Muscle layer of colon (tissue), 2 donors: ENCODE measurements around the gene OPN1SW.

Experiments
- H3K27ac ChIP-seq: one replicate; pipeline ENCODE4 v1.7.0; 2013; ENCODE audit warnings: low read depth, mild to moderate bottlenecking, low read length, moderate library complexity
- H3K27me3 ChIP-seq, 2 donors: one replicate each; pipeline ENCODE4 v1.7.0; 2013; ENCODE audit warnings: low read length in 2 of 2, mild to moderate bottlenecking in 2 of 2; ENCODE audit not compliant: insufficient read depth in 2 of 2, control insufficient read depth in 1 of 2
- H3K36me3 ChIP-seq: one replicate; pipeline ENCODE4 v1.7.0; 2013; ENCODE audit warnings: mild to moderate bottlenecking, low read length; ENCODE audit not compliant: insufficient read depth
- H3K4me1 ChIP-seq: one replicate; pipeline ENCODE4 v1.7.0; 2013; ENCODE audit warnings: mild to moderate bottlenecking, low read length; ENCODE audit not compliant: insufficient read depth
- H3K4me3 ChIP-seq, 2 donors: one replicate each; pipeline ENCODE4 v1.7.0; 2013; ENCODE audit warnings: low read length in 2 of 2, low read depth in 1 of 2, mild to moderate bottlenecking in 1 of 2, moderate library complexity in 1 of 2
- H3K9ac ChIP-seq: one replicate; pipeline ENCODE4 v1.7.0; 2013; ENCODE audit warnings: low read length
- H3K9me3 ChIP-seq: one replicate; pipeline ENCODE4 v1.7.0; 2013; ENCODE audit warnings: mild to moderate bottlenecking, low read length
- donor health status: abdominal sarcoma.
- donor health status: Adenocarcinoma of cecum.

Gene OPN1SW

GRCh38 chr7:128791972-128792327, 16.4 kb upstream of the OPN1SW start:
- H3K27ac ChIP-seq = peak overlapping the region; percentile 80
- no peak overlapping the region for H3K9ac ChIP-seq
- no peaks in the 10 kb centered on the region for H3K27me3 ChIP-seq
- peak overlapping the region; percentile 82 to 84 for H3K4me3 ChIP-seq
- peaks cover 21% of the 10 kb centered on the region for H3K4me1 ChIP-seq
- H3K9me3 ChIP-seq = no peaks in the 10 kb centered on the region
- no peaks in the 10 kb centered on the region for H3K36me3 ChIP-seq

GRCh38 chr7:128791121-128791971, 15.8 kb upstream of the OPN1SW start, which contains the start of gene CCDC136:
Gene CCDC136, plus strand, starts transcription at chr7:128791968. Its CDS starts 444 bp downstream, at chr7:128792412.
- peak within 1 kb of the TSS; percentile 82 to 84 for H3K4me3 ChIP-seq
- no peaks in the 10 kb centered on the region for H3K9me3 ChIP-seq
- peaks cover 21% of the 10 kb centered on the region for H3K4me1 ChIP-seq
- H3K9ac ChIP-seq = no peak within 1 kb of the TSS
- H3K27ac ChIP-seq = peak within 1 kb of the TSS; percentile 80
- no peaks in the 10 kb centered on the region for H3K36me3 ChIP-seq
- H3K27me3 ChIP-seq = no peaks in the 10 kb centered on the region

- peaks cover 21% of the 10 kb centered on the region for H3K4me1 ChIP-seq
- peak overlapping the region; percentile 82 to 84 for H3K4me3 ChIP-seq
- H3K36me3 ChIP-seq = no peaks in the 10 kb centered on the region
- peak overlapping the region; percentile 1 for H3K9ac ChIP-seq
- no peaks in the 10 kb centered on the region for H3K9me3 ChIP-seq
- H3K27me3 ChIP-seq = no peaks in the 10 kb centered on the region
- peak overlapping the region; percentile 61 for H3K27ac ChIP-seq
Measured at GRCh38 chr7:128790315-128791041, 14.9 kb upstream of the OPN1SW start.

- H3K9me3 ChIP-seq = no peaks in the 10 kb centered on the region
- H3K4me1 ChIP-seq = peaks cover 22% of the 10 kb centered on the region
- H3K27ac ChIP-seq = no peak overlapping the region
- no peak overlapping the region for H3K9ac ChIP-seq
- no peaks in the 10 kb centered on the region for H3K36me3 ChIP-seq
- H3K27me3 ChIP-seq = no peaks in the 10 kb centered on the region
- no peak overlapping the region for H3K4me3 ChIP-seq
Measured at GRCh38 chr7:128788446-128789412, 13.1 kb upstream of the OPN1SW start.

GRCh38 chr7:128785738-128786137, 10.1 kb upstream of the OPN1SW start:
- H3K4me1 ChIP-seq = peaks cover 30% of the 10 kb centered on the region
- no peaks in the 10 kb centered on the region for H3K9me3 ChIP-seq
- no peak overlapping the region for H3K9ac ChIP-seq
- H3K27me3 ChIP-seq = no peaks in the 10 kb centered on the region
- no peaks in the 10 kb centered on the region for H3K36me3 ChIP-seq
- H3K27ac ChIP-seq = no peak overlapping the region
- no peak overlapping the region for H3K4me3 ChIP-seq

- Histone ChIP-seq H3K27ac (peak overlapping the region; percentile 61), H3K9ac (peak overlapping the region; percentile 9), H3K27me3 (no peaks in the 10 kb centered on the region), H3K9me3 (no peaks in the 10 kb centered on the region), H3K4me3 (no peak overlapping the region), H3K36me3 (no peaks in the 10 kb centered on the region), H3K4me1 (peaks cover 25% of the 10 kb centered on the region)
Measured at GRCh38 chr7:128783143-128783861, 7.7 kb upstream of the OPN1SW start.

GRCh38 chr7:128781851-128782250, 6.3 kb upstream of the OPN1SW start:
- no peaks in the 10 kb centered on the region for H3K9me3 ChIP-seq
- peak overlapping the region; percentile 61 for H3K27ac ChIP-seq
- H3K9ac ChIP-seq = no peak overlapping the region
- no peak overlapping the region for H3K4me3 ChIP-seq
- peaks cover 25% of the 10 kb centered on the region for H3K4me1 ChIP-seq
- no peaks in the 10 kb centered on the region for H3K36me3 ChIP-seq
- no peaks in the 10 kb centered on the region for H3K27me3 ChIP-seq

GRCh38 chr7:128781126-128781525, 5.5 kb upstream of the OPN1SW start:
- Histone ChIP-seq H3K9me3 (no peaks in the 10 kb centered on the region), H3K27ac (peak overlapping the region; percentile 24), H3K27me3 (no peaks in the 10 kb centered on the region), H3K4me1 (peaks cover 25% of the 10 kb centered on the region), H3K36me3 (no peaks in the 10 kb centered on the region), H3K9ac (no peak overlapping the region), H3K4me3 (no peak overlapping the region)

- peaks cover 25% of the 10 kb centered on the region for H3K4me1 ChIP-seq
- H3K36me3 ChIP-seq = no peaks in the 10 kb centered on the region
- no peak overlapping the region for H3K27ac ChIP-seq
- H3K4me3 ChIP-seq = no peak overlapping the region
- no peaks in the 10 kb centered on the region for H3K27me3 ChIP-seq
- H3K9ac ChIP-seq = no peak overlapping the region
- no peaks in the 10 kb centered on the region for H3K9me3 ChIP-seq
Measured at GRCh38 chr7:128778946-128779345, 3.4 kb upstream of the OPN1SW start.

- Histone ChIP-seq H3K27me3 (no peaks in the 10 kb centered on the region), H3K27ac (no peak overlapping the region), H3K9ac (no peak overlapping the region), H3K36me3 (peaks cover 5% of the 10 kb centered on the region), H3K4me1 (peaks cover 13% of the 10 kb centered on the region), H3K4me3 (no peak overlapping the region), H3K9me3 (no peaks in the 10 kb centered on the region)
Measured at GRCh38 chr7:128777156-128778123, 1.8 kb upstream of the OPN1SW start.
